Activated T-helper 1 cell treated with anti-CD3 and anti-CD28 coated beads, Interleukin-12 subunit alpha, Interleukin-12 subunit beta, Interleukin-2, Interleukin-4 antibody, amounts not matched to agents 30 ng/mL and 10 ng/mL and 1 ng/mL, durations not matched to agents 14 hours and 24 hours and 36 hours (primary cell): ENCODE results near the gene SYCE1. TPM values are rescaled to one million over a fixed set of nuclear protein-coding genes. Genes with fewer than 3 reads are reported as not detected.
"Not testable (repeated sequence)": the region's sequence is repeated elsewhere in the genome, so short reads cannot be mapped to it uniquely, and the experiment has no call there.

Experiments
- DNase-seq: peaks from one replicate; pipeline ENCODE4 v3.0.0; 2021; ENCODE audit warnings: low spot score
- H3K27ac Mint-ChIP-seq: one replicate; pipeline ENCODE4 v1.8.0; 2021; ENCODE audit warnings: mild to moderate bottlenecking, mixed read lengths
- H3K27me3 Mint-ChIP-seq: one replicate; pipeline ENCODE4 v1.8.0; 2022; ENCODE audit warnings: mild to moderate bottlenecking, moderate library complexity, mixed read lengths; ENCODE audit not compliant: insufficient read depth
- H3K36me3 Mint-ChIP-seq: one replicate; pipeline ENCODE4 v1.8.0; 2021; ENCODE audit warnings: low read depth, mixed read lengths
- H3K4me1 Mint-ChIP-seq: one replicate; pipeline ENCODE4 v1.8.0; 2021; ENCODE audit warnings: low read depth, mixed read lengths
- H3K4me3 Mint-ChIP-seq: one replicate; pipeline ENCODE4 v1.8.0; 2021; ENCODE audit warnings: mild to moderate bottlenecking, moderate library complexity, mixed read lengths
- H3K9me3 Mint-ChIP-seq: one replicate; pipeline ENCODE4 v1.8.0; 2021; ENCODE audit warnings: mixed read lengths
- intact Hi-C: fragments of 100-400 bp; cut with micrococcal nuclease; formaldehyde crosslinking; loops from one replicate; pipeline ENCODE4 v1.15.1; 2024
- total RNA-seq: library from RNA; stranded (reverse); gene quantifications from 2 replicates; pipeline ENCODE4 v1.2.3, GENCODE V29; 2022

The SYCE1 gene, protein sequence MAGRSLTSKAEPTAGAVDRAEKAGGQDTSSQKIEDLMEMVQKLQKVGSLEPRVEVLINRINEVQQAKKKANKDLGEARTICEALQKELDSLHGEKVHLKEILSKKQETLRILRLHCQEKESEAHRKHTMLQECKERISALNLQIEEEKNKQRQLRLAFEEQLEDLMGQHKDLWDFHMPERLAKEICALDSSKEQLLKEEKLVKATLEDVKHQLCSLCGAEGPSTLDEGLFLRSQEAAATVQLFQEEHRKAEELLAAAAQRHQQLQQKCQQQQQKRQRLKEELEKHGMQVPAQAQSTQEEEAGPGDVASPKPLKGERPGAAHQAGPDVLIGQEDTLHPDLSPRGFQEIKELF
- total RNA-seq = 0.24 and 0.34 TPM in 2 replicates

DNA sequence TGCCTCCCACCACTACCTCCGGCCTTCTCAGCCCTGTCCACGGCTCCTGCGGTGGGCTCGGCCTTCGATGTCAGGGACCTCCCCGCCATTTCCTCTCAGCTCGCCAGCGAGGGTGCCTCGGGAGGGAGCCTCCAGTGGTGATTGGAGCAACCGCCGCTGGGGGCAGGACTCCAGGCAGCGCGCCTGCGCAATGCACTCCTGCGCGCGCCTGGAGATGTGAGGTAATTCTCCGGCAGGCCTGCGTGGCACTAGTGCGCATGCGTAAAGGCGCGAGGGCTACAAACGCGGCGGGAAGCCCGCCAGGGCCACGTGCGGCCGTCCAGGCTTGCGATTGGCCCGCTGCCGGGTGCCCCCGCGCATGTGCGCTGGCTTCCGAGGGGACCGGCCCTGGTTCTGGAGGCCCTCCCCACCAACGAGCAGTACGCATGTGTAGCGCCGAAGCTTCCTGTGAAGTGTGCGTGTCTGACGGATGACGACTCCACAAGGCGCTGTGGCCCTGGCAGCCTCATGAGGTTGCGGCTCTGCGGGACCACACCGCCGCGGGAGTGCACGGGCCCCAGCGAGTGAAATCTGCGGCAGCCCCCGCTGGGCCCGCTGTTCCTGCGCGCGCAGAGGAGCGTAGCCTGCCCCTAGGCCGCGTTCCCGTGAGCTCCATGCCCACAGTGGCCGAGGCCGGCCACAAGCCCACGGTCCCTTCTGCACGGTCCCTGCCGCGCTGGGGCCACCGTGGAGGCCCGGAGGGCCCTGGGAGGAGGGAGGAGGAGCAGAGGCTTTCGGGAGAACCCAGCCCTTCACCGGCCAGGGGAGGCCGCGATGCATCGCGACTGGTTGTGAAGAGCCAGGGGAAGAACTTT, at the start of gene SYCE1:
Gene SYCE1, minus strand, starts transcription at position 143 of the 854 bp plus-strand sequence. Its CDS starts 54 bp downstream, at position 89.
- H3K36me3 Mint-ChIP-seq = no peaks in the 10 kb centered on the region
- intact Hi-C loops = no loop called here
- H3K4me1 Mint-ChIP-seq = no peaks in the 10 kb centered on the region
- H3K4me3 Mint-ChIP-seq = no peak within 1 kb of the TSS
- DNase-seq = no peak
- peaks cover 11% of the 10 kb centered on the region for H3K9me3 Mint-ChIP-seq
- no peak within 1 kb of the TSS for H3K27ac Mint-ChIP-seq
- no peaks in the 10 kb centered on the region for H3K27me3 Mint-ChIP-seq

DNA sequence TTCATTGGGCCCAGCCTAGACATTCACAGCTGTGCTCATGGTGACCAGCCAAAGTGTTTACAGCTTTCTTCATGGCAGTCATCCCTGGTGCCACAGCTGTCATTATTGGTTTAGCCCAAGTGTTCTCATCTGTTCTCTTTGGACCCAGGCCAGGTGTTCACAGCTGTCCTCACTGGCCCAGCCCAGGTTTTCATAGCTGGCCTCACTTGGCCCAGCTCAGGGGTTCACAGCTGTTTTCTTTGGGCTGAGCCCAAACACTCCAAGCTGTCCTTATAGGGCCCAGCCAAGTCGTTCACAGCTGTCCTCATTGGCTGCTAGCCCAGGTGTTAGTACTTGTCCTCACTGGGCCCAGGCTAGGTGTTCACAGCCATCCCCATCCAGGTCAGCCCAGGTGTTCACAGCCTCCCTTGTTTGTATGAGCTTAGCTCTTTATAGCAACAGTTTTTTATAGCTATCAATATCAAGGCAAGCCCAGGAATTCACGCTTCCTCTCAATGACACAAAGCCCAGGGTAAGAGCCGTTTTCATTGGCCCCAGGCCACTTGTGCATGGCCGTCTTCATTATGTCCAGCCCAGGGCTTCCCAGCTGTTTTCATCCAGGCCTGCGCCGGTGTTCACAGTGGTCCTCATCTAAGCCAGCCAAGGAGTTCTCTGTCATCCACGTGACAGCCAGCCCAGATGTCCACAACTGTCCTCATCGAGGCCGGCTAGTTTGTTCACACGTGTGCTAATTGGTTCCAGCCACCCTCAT, 49.6 kb upstream of the SYCE1 start:
- no peaks in the 10 kb centered on the region for H3K36me3 Mint-ChIP-seq
- no peak for DNase-seq
- H3K9me3 Mint-ChIP-seq = no peaks in the 10 kb centered on the region
- intact Hi-C loops = no loop called here
- H3K4me1 Mint-ChIP-seq = no peaks in the 10 kb centered on the region
- no peak overlapping the region for H3K27ac Mint-ChIP-seq
- no peak overlapping the region for H3K4me3 Mint-ChIP-seq
- no peaks in the 10 kb centered on the region for H3K27me3 Mint-ChIP-seq

DNA sequence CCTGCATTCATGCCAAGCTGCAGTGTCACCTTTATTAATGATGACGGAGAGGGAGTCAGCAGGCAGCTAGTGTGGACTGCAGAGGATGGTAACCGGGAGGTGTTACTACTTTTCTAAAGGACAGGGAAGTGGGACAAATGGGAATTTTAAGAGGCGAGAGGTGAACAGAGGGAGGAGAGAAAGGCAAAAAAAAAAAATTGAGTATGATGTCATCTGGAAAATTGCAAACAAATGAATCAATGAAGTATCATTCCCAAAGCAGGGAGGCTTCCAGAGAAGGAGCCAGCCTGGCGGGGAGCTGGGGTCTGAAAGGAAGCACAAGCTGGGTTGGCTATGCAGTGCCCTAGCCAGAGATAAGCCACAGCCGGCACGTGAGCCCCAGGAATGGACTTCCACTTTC, 48.3 kb upstream of the SYCE1 start:
- Mint-ChIP-seq H3K4me1 (no peaks in the 10 kb centered on the region), H3K27me3 (no peaks in the 10 kb centered on the region), H3K27ac (no peak overlapping the region), H3K4me3 (no peak overlapping the region), H3K36me3 (no peaks in the 10 kb centered on the region), H3K9me3 (peaks cover 1% of the 10 kb centered on the region)
- no peak for DNase-seq
- intact Hi-C loops = no loop called here

DNA sequence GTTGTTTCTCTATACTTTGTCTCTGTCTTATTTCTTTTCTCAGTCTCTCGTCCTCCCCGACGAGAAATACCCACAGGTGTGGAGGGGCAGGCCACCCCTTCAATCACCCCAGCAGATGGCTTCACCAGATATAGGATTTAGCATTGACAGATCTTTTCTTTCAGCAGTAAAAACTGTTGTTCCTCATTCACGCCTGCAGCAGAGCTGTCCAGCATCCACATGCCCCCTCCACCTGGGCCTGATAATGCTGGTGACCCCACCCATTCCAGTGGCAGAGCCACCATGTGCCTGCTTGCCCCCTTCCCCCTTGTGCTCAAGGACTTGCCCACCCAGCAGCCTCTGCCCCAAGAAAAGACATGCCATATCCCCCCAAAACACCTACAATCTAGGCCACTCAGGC, 45.7 kb upstream of the SYCE1 start:
- H3K27me3 Mint-ChIP-seq = peaks cover 9% of the 10 kb centered on the region
- H3K27ac Mint-ChIP-seq = no peak overlapping the region
- intact Hi-C loops = no loop called here
- H3K36me3 Mint-ChIP-seq = no peaks in the 10 kb centered on the region
- peaks cover 6% of the 10 kb centered on the region for H3K9me3 Mint-ChIP-seq
- DNase-seq = no peak
- H3K4me3 Mint-ChIP-seq = no peak overlapping the region
- H3K4me1 Mint-ChIP-seq = no peaks in the 10 kb centered on the region

DNA sequence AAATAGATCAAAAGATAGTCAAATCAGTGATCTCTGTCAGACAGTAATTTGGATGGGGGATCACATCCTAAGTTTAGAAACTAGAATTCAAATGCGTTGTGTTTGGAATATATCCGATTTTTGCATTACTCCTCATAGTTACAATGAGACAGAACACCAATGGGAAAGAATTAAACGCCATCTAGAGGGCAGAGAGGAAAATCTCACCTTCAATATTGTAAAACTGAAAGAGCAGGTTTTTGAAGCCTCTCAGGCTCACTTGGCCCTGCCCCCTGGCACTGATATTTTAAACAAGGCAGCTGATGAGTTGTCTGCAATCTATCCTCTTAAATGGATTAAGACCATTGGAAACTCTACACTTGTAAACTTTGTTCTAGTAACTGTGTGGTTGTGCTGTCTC, 43.5 kb upstream of the SYCE1 start:
- H3K4me1 Mint-ChIP-seq = no peaks in the 10 kb centered on the region
- H3K9me3 Mint-ChIP-seq = peaks cover 6% of the 10 kb centered on the region
- peaks cover 11% of the 10 kb centered on the region for H3K27me3 Mint-ChIP-seq
- no peak for DNase-seq
- no peaks in the 10 kb centered on the region for H3K36me3 Mint-ChIP-seq
- no peak overlapping the region for H3K4me3 Mint-ChIP-seq
- no peak overlapping the region for H3K27ac Mint-ChIP-seq
- intact Hi-C loops = loop anchor here (5.0 kb wide), 1 partner anchor 282 kb away; no protein-coding TSS in a partner anchor

DNA sequence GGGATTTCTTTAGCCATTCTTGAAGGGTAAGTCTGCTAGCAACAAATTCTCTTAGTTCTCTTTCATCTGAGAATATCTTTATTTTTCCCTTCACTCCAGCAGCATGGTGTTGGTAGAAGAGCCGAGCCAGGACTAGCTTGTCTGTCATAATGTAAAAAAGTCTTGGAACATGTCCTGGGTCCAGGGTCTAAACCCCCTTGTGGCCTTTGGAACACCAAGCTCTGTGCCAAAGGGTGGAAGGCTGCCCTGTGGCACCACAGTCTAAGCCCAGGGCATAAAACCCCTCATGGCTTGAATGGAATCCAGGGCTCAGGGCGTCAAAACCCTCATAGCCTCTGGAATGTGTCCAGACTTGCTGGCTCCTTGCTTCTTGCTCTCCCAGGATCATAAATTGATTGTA, 38.1 kb upstream of the SYCE1 start:
- H3K4me1 Mint-ChIP-seq, H3K9me3 Mint-ChIP-seq, DNase-seq, H3K27ac Mint-ChIP-seq, H3K4me3 Mint-ChIP-seq, intact Hi-C loops, H3K36me3 Mint-ChIP-seq: not testable (repeated sequence)
- H3K27me3 Mint-ChIP-seq = peaks cover 30% of the 10 kb centered on the region

DNA sequence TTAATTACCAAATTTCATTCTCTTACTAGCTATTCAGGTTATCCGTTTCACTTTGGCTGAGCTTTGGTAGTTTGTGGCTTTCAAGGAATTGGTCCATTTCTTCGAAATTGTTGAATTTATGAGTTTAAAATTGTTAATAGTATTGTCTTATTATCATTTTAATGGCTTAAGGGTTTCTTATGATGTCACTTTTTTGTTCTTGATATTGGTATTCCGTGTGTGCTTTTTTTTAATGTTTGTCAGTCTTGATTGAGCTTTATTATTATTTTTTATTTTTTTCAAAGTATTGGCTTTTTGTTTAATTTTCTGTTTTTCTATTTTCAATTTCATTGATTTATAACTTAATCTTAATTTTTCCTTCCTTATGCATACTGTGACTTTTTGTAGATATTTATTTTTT, 35.3 kb upstream of the SYCE1 start:
- Mint-ChIP-seq H3K36me3 (no peaks in the 10 kb centered on the region), H3K4me1 (no peaks in the 10 kb centered on the region)

DNA sequence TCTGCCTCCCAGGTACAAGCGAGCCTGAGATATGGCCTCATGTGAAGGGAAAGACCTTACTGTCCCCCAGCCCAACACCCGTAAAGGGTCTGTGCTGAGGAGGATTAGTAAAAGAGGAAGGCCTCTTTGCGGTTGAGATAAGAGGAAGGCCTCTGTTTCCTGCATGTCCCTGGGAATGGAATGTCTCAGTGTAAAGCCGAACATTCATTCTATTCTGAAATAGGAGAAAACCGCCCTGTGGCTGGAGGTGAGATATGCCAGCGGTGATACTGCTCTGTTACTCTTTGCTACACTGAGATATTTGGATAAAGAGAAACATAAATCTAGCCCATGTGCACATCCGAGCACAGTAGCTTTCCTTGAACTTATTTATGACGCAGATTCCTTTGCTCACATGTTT, 34.5 kb upstream of the SYCE1 start:
- H3K27ac Mint-ChIP-seq, intact Hi-C loops, H3K4me1 Mint-ChIP-seq, H3K4me3 Mint-ChIP-seq, H3K9me3 Mint-ChIP-seq, DNase-seq, H3K36me3 Mint-ChIP-seq: not testable (repeated sequence)
- H3K27me3 Mint-ChIP-seq = peaks cover 29% of the 10 kb centered on the region

More for the DNA sequence above, 35.3 kb upstream of the SYCE1 start:
- H3K27ac Mint-ChIP-seq = no peak overlapping the region
- H3K4me3 Mint-ChIP-seq = no peak overlapping the region
- no peak for DNase-seq
- no peaks in the 10 kb centered on the region for H3K9me3 Mint-ChIP-seq
- peaks cover 29% of the 10 kb centered on the region for H3K27me3 Mint-ChIP-seq
- intact Hi-C loops = no loop called here

DNA sequence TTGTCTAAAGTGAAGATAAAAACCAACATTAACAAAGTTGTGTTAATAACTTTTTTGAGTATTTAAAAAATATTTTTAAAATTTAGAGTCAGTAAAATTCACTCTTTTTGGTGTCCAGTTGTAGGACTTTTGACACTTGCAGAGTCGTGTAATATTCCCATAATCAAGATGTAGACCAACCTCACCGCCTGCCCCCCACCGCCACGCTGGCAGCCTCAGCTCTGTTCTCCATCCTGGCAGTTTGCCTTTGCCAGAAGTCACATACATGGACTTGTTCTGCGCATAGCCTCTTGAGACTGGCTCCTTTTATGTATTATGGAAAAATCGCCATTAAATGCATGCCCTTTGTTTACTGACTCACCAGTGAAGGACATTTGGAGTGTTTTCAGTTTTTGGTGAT, 27.3 kb upstream of the SYCE1 start:
- Mint-ChIP-seq H3K4me1 (no peaks in the 10 kb centered on the region), H3K36me3 (no peaks in the 10 kb centered on the region), H3K27ac (no peak overlapping the region), H3K27me3 (peaks cover 20% of the 10 kb centered on the region), H3K9me3 (no peaks in the 10 kb centered on the region), H3K4me3 (no peak overlapping the region)
- no peak for DNase-seq
- intact Hi-C loops = no loop called here

DNA sequence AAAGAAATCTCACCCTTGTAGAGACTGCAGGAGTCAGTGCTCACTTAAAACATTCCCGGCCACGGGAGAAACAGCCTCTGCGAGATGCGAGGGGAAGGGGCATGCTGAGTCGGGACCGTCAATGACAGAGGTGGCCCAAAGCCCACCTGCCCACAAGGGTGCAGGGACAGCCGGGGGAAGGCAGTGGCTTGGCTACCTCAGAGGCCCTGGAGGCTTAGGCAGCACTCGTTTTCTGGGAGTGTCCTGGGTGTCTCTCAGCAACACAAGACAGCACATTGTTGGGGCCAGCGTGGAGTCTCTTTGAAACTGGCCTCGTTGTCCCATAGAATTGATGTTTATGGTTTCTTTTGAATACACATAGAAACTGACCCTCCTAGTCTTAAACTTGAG, 25.6 kb upstream of the SYCE1 start:
- no peak overlapping the region for H3K27ac Mint-ChIP-seq
- intact Hi-C loops = no loop called here
- DNase-seq = no peak
- peaks cover 12% of the 10 kb centered on the region for H3K27me3 Mint-ChIP-seq
- H3K4me3 Mint-ChIP-seq = no peak overlapping the region
- H3K4me1 Mint-ChIP-seq = no peaks in the 10 kb centered on the region
- no peaks in the 10 kb centered on the region for H3K9me3 Mint-ChIP-seq
- H3K36me3 Mint-ChIP-seq = no peaks in the 10 kb centered on the region

DNA sequence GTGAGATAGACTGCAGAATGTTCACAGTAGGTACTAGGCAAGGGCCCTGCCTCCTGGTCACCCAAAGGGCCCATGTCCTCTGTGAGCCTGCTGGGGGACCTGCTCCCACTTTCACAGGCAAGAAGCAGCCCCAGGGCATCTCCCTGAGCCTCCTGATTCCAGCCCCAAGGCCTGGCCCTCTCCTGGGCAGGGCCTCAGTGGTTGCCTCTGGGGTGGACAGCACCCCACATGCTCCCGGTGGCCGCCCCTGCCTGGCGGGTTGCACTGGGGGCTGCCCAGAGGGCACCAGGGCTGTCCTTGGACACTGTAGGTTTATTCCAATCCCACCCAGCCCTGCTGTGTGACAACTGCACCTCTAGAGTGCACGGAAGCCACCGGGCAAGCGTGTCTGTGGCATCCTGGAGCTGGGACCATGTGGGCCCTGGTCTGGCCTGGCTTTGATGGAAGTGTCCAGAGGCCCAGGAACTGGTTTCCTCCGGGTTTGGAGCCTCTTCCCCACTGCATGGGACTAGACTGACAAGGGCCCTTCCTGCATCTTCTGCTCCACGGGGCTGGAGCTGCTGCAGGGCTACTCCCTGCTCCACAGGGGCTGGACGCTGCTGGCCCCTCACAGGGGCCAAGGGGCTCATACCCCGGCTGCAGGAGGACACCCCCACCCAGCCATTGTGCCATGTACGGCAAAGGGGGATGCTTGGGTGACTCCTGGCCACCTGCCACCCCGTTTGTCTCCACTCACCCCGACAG, 25.0 kb upstream of the SYCE1 start:
- intact Hi-C loops = no loop called here
- Mint-ChIP-seq H3K4me3 (no peak overlapping the region), H3K36me3 (no peaks in the 10 kb centered on the region), H3K27me3 (peaks cover 12% of the 10 kb centered on the region), H3K27ac (no peak overlapping the region), H3K9me3 (no peaks in the 10 kb centered on the region), H3K4me1 (no peaks in the 10 kb centered on the region)
- DNase-seq = no peak

DNA sequence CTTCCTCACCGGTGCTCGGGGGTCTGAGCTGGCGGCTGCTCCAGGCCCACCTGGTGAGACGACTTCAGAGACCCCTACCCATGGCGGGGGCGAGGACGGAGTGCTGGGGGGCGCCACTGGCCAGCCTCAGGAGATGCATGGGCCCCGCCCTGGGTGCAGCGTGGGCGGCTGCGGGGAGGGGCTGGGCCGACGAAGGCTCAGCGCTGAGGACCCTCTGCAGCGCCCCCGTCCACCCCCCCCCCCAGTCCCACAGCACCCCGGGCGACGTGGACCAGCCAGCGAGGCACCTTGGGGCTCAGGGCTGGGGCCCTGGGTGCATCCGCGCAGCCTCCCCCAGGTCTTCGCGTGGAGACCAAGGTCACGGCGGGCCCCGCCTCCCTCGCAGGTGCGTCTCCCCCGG, 11.7 kb upstream of the SYCE1 start:
- H3K27ac Mint-ChIP-seq, H3K36me3 Mint-ChIP-seq, intact Hi-C loops, H3K4me3 Mint-ChIP-seq, H3K27me3 Mint-ChIP-seq, H3K4me1 Mint-ChIP-seq, DNase-seq: not testable (repeated sequence)
- peaks cover 12% of the 10 kb centered on the region for H3K9me3 Mint-ChIP-seq
